ENCODE data around the gene KIF6. TPM values are rescaled to one million over a fixed set of nuclear protein-coding genes. Genes with fewer than 3 reads are reported as not detected.
A peak's percentile ranks its signal among the peaks of the same experiment; 100 is the strongest.

The KIF6 gene
- total RNA-seq, 1 experiment from 2014 or later = 2.7 TPM

GRCh38 chr6:39428816-39429215 is 296.4 kb downstream of the KIF6 start:
- TF ChIP-seq EZH2 (IDR thresholded peaks at IDR 0.05; ENCODE audit: borderline replicate concordance, low read depth, low read length, poor library complexity, severe bottlenecking) (no peak), CTCF (conservative IDR thresholded peaks at IDR 0.05; ENCODE audit: low read depth, low read length) (no peak)
- POLR2A ChIA-PET (ENCODE audit: low non-redundant PET) = no interaction called here
- no peak overlapping the region for H3K27ac ChIP-seq (ENCODE audit: low read depth, low read length, poor library complexity, severe bottlenecking)
- no peaks in the 10 kb centered on the region for H3K36me3 ChIP-seq (ENCODE audit: insufficient read depth, low read length, poor library complexity, severe bottlenecking)
- no peaks in the 10 kb centered on the region for H3K9me3 ChIP-seq (ENCODE audit: low read depth, low read length, poor library complexity, severe bottlenecking)
- intact Hi-C loops (cut with micrococcal nuclease; ENCODE audit: unreplicated experiment) = no loop called here
- peaks cover 31% of the 10 kb centered on the region for H3K4me1 ChIP-seq (ENCODE audit: insufficient read depth, low read length, poor library complexity, severe bottlenecking)
- no TSS peak for BruUV-seq (replicated peaks)
- H3K27me3 ChIP-seq (replicated peaks; ENCODE audit: insufficient read depth, low read depth, low read length, poor library complexity) = no peaks in the 10 kb centered on the region
- no peak for DNase-seq (ENCODE audit: low spot score)
- no peak overlapping the region for H3K4me3 ChIP-seq (ENCODE audit: low read depth, low read length, poor library complexity, severe bottlenecking)
- CTCF ChIA-PET = no interaction called here

GRCh38 chr6:39428152-39428551 is 297.1 kb downstream of the KIF6 start:
- POLR2A ChIA-PET (ENCODE audit: low non-redundant PET) = no interaction called here
- Histone ChIP-seq H3K4me1 (ENCODE audit: insufficient read depth, low read length, poor library complexity, severe bottlenecking) (peaks cover 31% of the 10 kb centered on the region), H3K27me3 (replicated peaks; ENCODE audit: insufficient read depth, low read depth, low read length, poor library complexity) (no peaks in the 10 kb centered on the region), H3K4me3 (ENCODE audit: low read depth, low read length, poor library complexity, severe bottlenecking) (no peak overlapping the region), H3K36me3 (ENCODE audit: insufficient read depth, low read length, poor library complexity, severe bottlenecking) (no peaks in the 10 kb centered on the region), H3K9me3 (ENCODE audit: low read depth, low read length, poor library complexity, severe bottlenecking) (no peaks in the 10 kb centered on the region), H3K27ac (ENCODE audit: low read depth, low read length, poor library complexity, severe bottlenecking) (no peak overlapping the region)
- CTCF ChIA-PET = no interaction called here
- intact Hi-C loops (cut with micrococcal nuclease; ENCODE audit: unreplicated experiment) = no loop called here
- DNase-seq (ENCODE audit: low spot score) = no peak
- BruUV-seq (replicated peaks) = no TSS peak
- no peak for TF ChIP-seq EZH2 (IDR thresholded peaks at IDR 0.05; ENCODE audit: borderline replicate concordance, low read depth, low read length, poor library complexity, severe bottlenecking)
- TF ChIP-seq CTCF (conservative IDR thresholded peaks at IDR 0.05; ENCODE audit: low read depth, low read length) = no peak

- Histone ChIP-seq H3K9me3 (ENCODE audit: low read depth, low read length, poor library complexity, severe bottlenecking) (no peaks in the 10 kb centered on the region), H3K4me1 (ENCODE audit: insufficient read depth, low read length, poor library complexity, severe bottlenecking) (peaks cover 17% of the 10 kb centered on the region), H3K36me3 (ENCODE audit: insufficient read depth, low read length, poor library complexity, severe bottlenecking) (no peaks in the 10 kb centered on the region), H3K27ac (ENCODE audit: low read depth, low read length, poor library complexity, severe bottlenecking) (peak overlapping the region; percentile 58), H3K27me3 (replicated peaks; ENCODE audit: insufficient read depth, low read depth, low read length, poor library complexity) (no peaks in the 10 kb centered on the region), H3K4me3 (ENCODE audit: low read depth, low read length, poor library complexity, severe bottlenecking) (no peak overlapping the region)
- ChIA-PET POLR2A (ENCODE audit: low non-redundant PET) (no interaction called here), CTCF (no interaction called here)
- DNase-seq (ENCODE audit: low spot score) = peak; percentile 86
- BruUV-seq (replicated peaks) = no TSS peak
- TF ChIP-seq CTCF (conservative IDR thresholded peaks at IDR 0.05; ENCODE audit: low read depth, low read length) = no peak
- intact Hi-C loops (cut with micrococcal nuclease; ENCODE audit: unreplicated experiment) = no loop called here
Observed at GRCh38 chr6:39426073-39426456, 299.1 kb downstream of the KIF6 start.
